ENCODE results near the gene LAMC2. TPM values are rescaled to one million over a fixed set of nuclear protein-coding genes. Genes with fewer than 3 reads are reported as not detected.

Gene LAMC2
- total RNA-seq, 4 donors from 2014 or later, result 9.4 to 17.4 (median 15.9) TPM

- WGBS, 2 donors, result 55 to 66% methylated on average over 9 to 12 of the region's 14 CpGs
- Histone ChIP-seq H3K9me3 (no peaks in the 10 kb centered on the region), H3K27me3 (no peaks in the 10 kb centered on the region), H3K27ac (peak overlapping the region; percentile 35 to 82 (median 78)), H3K36me3 (peaks cover 0 to 19% (median 0%) of the 10 kb centered on the region in 3 donors), H3K4me3 (no peak overlapping the region), H3K4me1 (peaks cover 5 to 34% (median 16%) of the 10 kb centered on the region in 3 donors)
- TF ChIP-seq, protein P1, sequence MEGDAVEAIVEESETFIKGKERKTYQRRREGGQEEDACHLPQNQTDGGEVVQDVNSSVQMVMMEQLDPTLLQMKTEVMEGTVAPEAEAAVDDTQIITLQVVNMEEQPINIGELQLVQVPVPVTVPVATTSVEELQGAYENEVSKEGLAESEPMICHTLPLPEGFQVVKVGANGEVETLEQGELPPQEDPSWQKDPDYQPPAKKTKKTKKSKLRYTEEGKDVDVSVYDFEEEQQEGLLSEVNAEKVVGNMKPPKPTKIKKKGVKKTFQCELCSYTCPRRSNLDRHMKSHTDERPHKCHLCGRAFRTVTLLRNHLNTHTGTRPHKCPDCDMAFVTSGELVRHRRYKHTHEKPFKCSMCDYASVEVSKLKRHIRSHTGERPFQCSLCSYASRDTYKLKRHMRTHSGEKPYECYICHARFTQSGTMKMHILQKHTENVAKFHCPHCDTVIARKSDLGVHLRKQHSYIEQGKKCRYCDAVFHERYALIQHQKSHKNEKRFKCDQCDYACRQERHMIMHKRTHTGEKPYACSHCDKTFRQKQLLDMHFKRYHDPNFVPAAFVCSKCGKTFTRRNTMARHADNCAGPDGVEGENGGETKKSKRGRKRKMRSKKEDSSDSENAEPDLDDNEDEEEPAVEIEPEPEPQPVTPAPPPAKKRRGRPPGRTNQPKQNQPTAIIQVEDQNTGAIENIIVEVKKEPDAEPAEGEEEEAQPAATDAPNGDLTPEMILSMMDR (IDR thresholded peaks at IDR 0.05), result no peak
- TF ChIP-seq POLR2A (IDR thresholded peaks at IDR 0.05), result no peak
- no peak for DNase-seq
- intact Hi-C loops (cut with DNase I), result no loop called here
These were observed 32.1 kb downstream of the LAMC2 start for GRCh38 chr1:183218027-183218618.

DNA sequence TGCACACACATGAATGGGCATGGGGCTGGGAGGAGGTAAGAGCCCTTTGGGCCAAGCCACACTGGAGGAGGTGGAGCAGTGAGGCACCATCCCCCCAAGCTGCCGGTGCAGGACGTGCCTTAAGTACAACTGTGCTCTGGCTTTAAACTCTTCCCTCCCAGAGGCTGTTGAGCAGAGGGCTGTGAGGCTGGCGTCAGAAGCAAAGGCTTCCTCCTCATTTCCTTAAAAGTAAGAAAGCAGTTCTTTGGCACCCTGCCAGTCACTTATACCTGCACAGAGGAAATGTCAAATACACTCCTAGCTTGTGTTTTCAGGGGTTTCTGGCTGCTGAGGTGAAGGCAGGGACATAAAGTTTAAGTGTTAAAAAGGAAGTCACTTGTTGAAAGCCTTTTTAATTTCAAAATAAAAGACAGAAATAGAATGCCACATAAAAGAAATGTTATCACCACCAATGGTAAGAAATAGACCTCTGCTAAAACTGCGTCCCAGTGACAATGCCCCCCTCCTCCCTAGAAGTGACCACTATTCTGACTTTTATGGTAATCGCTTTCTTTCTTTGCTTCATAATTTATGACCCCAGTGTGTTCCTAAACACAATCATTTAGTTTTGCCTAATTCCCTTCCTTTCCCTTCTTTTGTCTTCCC lies 33.0 kb downstream of the LAMC2 start:
- TF ChIP-seq POLR2A (IDR thresholded peaks at IDR 0.05), result no peak
- TF ChIP-seq, protein P1 (IDR thresholded peaks at IDR 0.05), result no peak
- 32 to 53% methylated on average over 2 to 3 of the region's 5 CpGs for WGBS, 2 donors
- peak overlapping the region; percentile 35 to 82 (median 78) for H3K27ac ChIP-seq
- peaks cover 0 to 22% (median 0%) of the 10 kb centered on the region in 3 donors for H3K36me3 ChIP-seq
- no peaks in the 10 kb centered on the region for H3K27me3 ChIP-seq
- no peaks in the 10 kb centered on the region for H3K9me3 ChIP-seq
- intact Hi-C loops (cut with DNase I), result no loop called here
- H3K4me3 ChIP-seq, result no peak overlapping the region
- peaks cover 5 to 33% (median 16%) of the 10 kb centered on the region in 3 donors for H3K4me1 ChIP-seq
- no peak for DNase-seq

GRCh38 chr1:183219616-183220009 lies 33.5 kb downstream of the LAMC2 start:
- Histone ChIP-seq H3K9me3 (no peaks in the 10 kb centered on the region), H3K36me3 (peaks cover 0 to 22% (median 0%) of the 10 kb centered on the region in 3 donors), H3K4me3 (no peak overlapping the region), H3K27ac (peak overlapping the region in 3 of 4 donors; percentile 6 to 81 (median 76)), H3K27me3 (no peaks in the 10 kb centered on the region), H3K4me1 (peaks cover 5 to 33% (median 16%) of the 10 kb centered on the region in 3 donors)
- TF ChIP-seq, protein P1 (IDR thresholded peaks at IDR 0.05), result no peak
- no peak for TF ChIP-seq POLR2A (IDR thresholded peaks at IDR 0.05)
- intact Hi-C loops (cut with DNase I), result loop anchor here (10.0 kb wide), 1 partner anchor 195 kb away; the partner anchor contains the start of gene LAMC1
- no peak for DNase-seq

DNA sequence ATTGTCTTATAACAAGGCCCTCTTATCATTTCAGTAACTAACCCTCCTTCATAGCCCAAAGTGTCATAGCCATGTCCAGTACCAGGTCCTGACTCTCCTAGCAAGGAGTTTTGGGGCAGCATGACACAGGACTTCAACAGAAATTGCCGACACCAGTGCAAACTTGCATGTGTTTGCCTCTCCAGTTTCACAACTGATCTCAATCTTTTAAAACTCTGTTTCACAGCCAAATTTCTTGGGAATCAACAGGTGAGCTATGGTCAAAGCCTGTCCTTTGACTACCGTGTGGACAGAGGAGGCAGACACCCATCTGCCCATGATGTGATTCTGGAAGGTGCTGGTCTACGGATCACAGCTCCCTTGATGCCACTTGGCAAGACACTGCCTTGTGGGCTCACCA lies 36.8 kb downstream of the LAMC2 start:
- H3K27ac ChIP-seq, result no peak overlapping the region
- intact Hi-C loops (cut with DNase I), result loop anchor here (10.0 kb wide), 1 partner anchor 198 kb away; the partner anchor contains the start of gene LAMC1
- 91 to 100% methylated on average over 2 of the region's 3 CpGs for WGBS, 2 donors
- no peaks in the 10 kb centered on the region for H3K9me3 ChIP-seq
- no peak for TF ChIP-seq POLR2A (IDR thresholded peaks at IDR 0.05)
- TF ChIP-seq, protein P1 (IDR thresholded peaks at IDR 0.05), result no peak
- no peaks in the 10 kb centered on the region for H3K27me3 ChIP-seq
- H3K4me1 ChIP-seq, result peaks cover 5 to 19% (median 15%) of the 10 kb centered on the region in 3 donors
- peaks cover 0 to 6% (median 0%) of the 10 kb centered on the region in 3 donors for H3K36me3 ChIP-seq
- no peak for DNase-seq
- no peak overlapping the region for H3K4me3 ChIP-seq

DNA sequence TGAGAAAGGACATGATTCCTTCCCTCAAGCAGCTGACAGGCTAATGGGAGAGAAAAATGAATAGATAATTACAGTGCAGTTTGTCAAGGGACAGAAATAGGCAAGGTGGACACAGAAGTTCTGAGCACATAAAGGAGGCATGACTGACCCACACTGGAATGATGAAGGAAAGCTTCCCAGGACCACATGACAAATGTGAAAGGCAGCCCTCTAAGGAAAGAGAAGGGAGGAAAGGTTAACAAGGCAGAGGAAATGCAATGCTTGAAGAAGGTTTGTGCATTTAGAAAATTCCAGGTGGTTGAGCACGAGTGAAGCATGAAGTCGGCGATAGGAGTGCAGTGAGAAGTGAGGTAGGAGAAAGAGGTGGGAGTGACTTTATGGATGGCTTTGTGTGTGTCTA lies 37.4 kb downstream of the LAMC2 start:
- intact Hi-C loops (cut with DNase I), result loop anchor here (10.0 kb wide), 1 partner anchor 199 kb away; the partner anchor contains the start of gene LAMC1
- DNase-seq, result no peak
- no peak overlapping the region for H3K4me3 ChIP-seq
- no peaks in the 10 kb centered on the region for H3K27me3 ChIP-seq
- H3K9me3 ChIP-seq, result no peaks in the 10 kb centered on the region
- H3K27ac ChIP-seq, result no peak overlapping the region
- peaks cover 5 to 13% (median 10%) of the 10 kb centered on the region in 3 donors for H3K4me1 ChIP-seq
- WGBS, 2 donors, result 86 to 92% methylated on average over 3 of the region's 3 CpGs
- peaks cover 0 to 6% (median 0%) of the 10 kb centered on the region in 3 donors for H3K36me3 ChIP-seq
- no peak for TF ChIP-seq POLR2A (IDR thresholded peaks at IDR 0.05)

Data from esophagus squamous epithelium (tissue), 5 donors.